Gastrocnemius medialis (tissue), 4 donors: Measurements from ENCODE around the gene PRSS38. TPM values are rescaled to one million over a fixed set of nuclear protein-coding genes. Genes with fewer than 3 reads are reported as not detected.

Source experiments
- ATAC-seq, 2 donors: fragments of 150-250 bp; one replicate each; pipeline ENCODE4 v1.9.1; 2016
- DNase-seq, 2 donors: peaks; one replicate each; pipeline ENCODE4 v3.0.0-alpha.2; 2019
- H3K27ac ChIP-seq, 4 donors: fragments of 200-600 bp; sonication (generic); 1 replicate in 1 of 4; 2 replicates in 3 of 4; pipeline ENCODE4 v1.5.1; 2016 to 2018; ENCODE audit warnings: mild to moderate bottlenecking in 2 of 4, moderate library complexity in 1 of 4
- H3K27me3 ChIP-seq, 3 donors: fragments of 200-600 bp; sonication (generic) in 2 of 3; 1 replicate in 1 of 3; 2 replicates in 2 of 3; pipeline versions ENCODE4 v1.5.1 to v1.6.0; 2016 to 2019; ENCODE audit warnings: mild to moderate bottlenecking in 1 of 3, moderate library complexity in 1 of 3
- H3K36me3 ChIP-seq, 2 donors: fragments of 200-600 bp; sonication (generic) in 1 of 2; one replicate each; pipeline ENCODE4 v1.5.1; 2017 to 2018
- H3K4me1 ChIP-seq, 2 donors: fragments of 200-600 bp; sonication (generic) in 1 of 2; one replicate each; pipeline ENCODE4 v1.5.1; 2016 to 2017; ENCODE audit warnings: mild to moderate bottlenecking in 2 of 2
- H3K4me3 ChIP-seq, 4 donors: fragments of 200-600 bp; sonication (generic) in 3 of 4; 1 replicate in 1 of 4; 2 replicates in 3 of 4; pipeline ENCODE4 v1.5.1; 2016 to 2019; ENCODE audit warnings: mild to moderate bottlenecking in 2 of 4
- H3K9me3 ChIP-seq, 3 donors: fragments of 200-600 bp; sonication (generic) in 2 of 3; 1 replicate in 1 of 3; 2 replicates in 2 of 3; pipeline ENCODE4 v1.5.1; 2016 to 2019
- CTCF ChIP-seq, 5 experiments: fragments of 450-650 bp in 3 of 5; fragments of 200-600 bp in 2 of 5; sonication (generic) in 2 of 5; IDR thresholded peaks in 4 of 5; conservative IDR thresholded peaks in 1 of 5; 1 replicate in 4 of 5; 2 replicates in 1 of 5; pipeline ENCODE4 v1.5.1; 2016 to 2019; ENCODE audit warnings: antibody characterized with exemption in 5 of 5, mild to moderate bottlenecking in 3 of 5, moderate library complexity in 3 of 5
- POLR2A ChIP-seq, 2 donors: fragments of 450-650 bp; IDR thresholded peaks; one replicate each; pipeline ENCODE4 v1.6.1; 2017; ENCODE audit warnings: antibody characterized with exemption in 2 of 2, mild to moderate bottlenecking in 2 of 2, moderate library complexity in 2 of 2
- in situ Hi-C, 4 donors: fragments of 200-750 bp; cut with MboI; loops; one replicate each; pipeline versions ENCODE4 v1.15.0 to v1.8.0; 2017; ENCODE audit warnings: low sequenced_read_pairs in 4 of 4
- intact Hi-C: fragments of 100-400 bp; cut with DNase I; formaldehyde crosslinking; loops from one replicate; pipeline ENCODE4 v1.15.1; 2023; ENCODE audit warnings: low total_unique reads
- total RNA-seq, 4 donors: library from RNA; depleted of rRNA; stranded (reverse); fragments of >200 nt; gene quantifications; one replicate each; pipeline versions ENCODE4 v1.1.0 to v1.2.3, GENCODE V29; 2016

The PRSS38 gene
- total RNA-seq, 4 donors from 2014 or later, result not detected

GRCh38 chr1:227776331-227776771, 39.1 kb upstream of the PRSS38 start:
- Histone ChIP-seq H3K27me3 (no peaks in the 10 kb centered on the region), H3K36me3 (peaks cover 0 to 11% of the 10 kb centered on the region in 2 donors), H3K27ac (no peak overlapping the region), H3K4me1 (no peaks in the 10 kb centered on the region), H3K4me3 (no peak overlapping the region), H3K9me3 (no peaks in the 10 kb centered on the region)
- intact Hi-C loops (no loop called here), in situ Hi-C loops (loop anchor here in 1 of 4 donors (10.0 kb wide), 1 partner anchor 178 kb away; no protein-coding TSS in a partner anchor)
- ATAC-seq, result no peak
- TF ChIP-seq POLR2A (IDR thresholded peaks at IDR 0.05) (no peak), CTCF (IDR thresholded peaks at IDR 0.05 in 4 of 5, conservative IDR thresholded peaks at IDR 0.05 in 1 of 5) (no peak)
- no peak for DNase-seq

DNA sequence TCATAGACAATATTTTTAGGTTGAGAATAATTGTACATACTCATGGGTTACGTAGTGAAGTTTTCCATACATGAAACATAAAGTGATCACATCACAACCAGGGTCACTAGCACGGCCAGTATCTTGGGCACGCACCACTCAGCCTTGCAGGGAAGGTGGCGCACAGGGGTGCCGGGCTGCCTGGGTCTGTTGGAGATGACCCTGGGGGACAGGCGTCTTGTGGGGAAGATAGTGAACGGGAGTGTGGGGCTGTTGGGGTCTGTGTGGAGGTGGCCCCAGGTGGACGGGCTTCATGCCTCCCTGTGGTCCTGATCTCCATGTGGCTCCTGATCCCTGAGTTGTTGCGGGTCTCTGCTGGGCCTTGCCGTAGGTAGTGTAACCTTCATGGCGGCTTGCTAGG, 38.3 kb upstream of the PRSS38 start:
- Histone ChIP-seq H3K27ac (no peak overlapping the region), H3K27me3 (no peaks in the 10 kb centered on the region), H3K4me3 (no peak overlapping the region), H3K36me3 (peaks cover 0 to 11% of the 10 kb centered on the region in 2 donors), H3K9me3 (no peaks in the 10 kb centered on the region), H3K4me1 (no peaks in the 10 kb centered on the region)
- no peak for DNase-seq
- ATAC-seq, result no peak
- intact Hi-C loops, result no loop called here
- no peak for TF ChIP-seq CTCF (IDR thresholded peaks at IDR 0.05 in 4 of 5, conservative IDR thresholded peaks at IDR 0.05 in 1 of 5)
- TF ChIP-seq POLR2A (IDR thresholded peaks at IDR 0.05), result no peak
- in situ Hi-C loops, result loop anchor here in 1 of 4 donors (10.0 kb wide), 1 partner anchor 178 kb away; no protein-coding TSS in a partner anchor

GRCh38 chr1:227777646-227778045, 37.8 kb upstream of the PRSS38 start:
- H3K4me3 ChIP-seq, result no peak overlapping the region
- no peaks in the 10 kb centered on the region for H3K4me1 ChIP-seq
- in situ Hi-C loops, result loop anchor here in 1 of 4 donors (10.0 kb wide), 1 partner anchor 177 kb away; no protein-coding TSS in a partner anchor
- H3K27ac ChIP-seq, result no peak overlapping the region
- no peaks in the 10 kb centered on the region for H3K9me3 ChIP-seq
- H3K36me3 ChIP-seq, result peaks cover 0 to 11% of the 10 kb centered on the region in 2 donors
- no peaks in the 10 kb centered on the region for H3K27me3 ChIP-seq
- intact Hi-C loops, result no loop called here
- TF ChIP-seq CTCF (IDR thresholded peaks at IDR 0.05 in 4 of 5, conservative IDR thresholded peaks at IDR 0.05 in 1 of 5) (no peak), POLR2A (IDR thresholded peaks at IDR 0.05) (no peak)
- DNase-seq (no peak), ATAC-seq (no peak)

DNA sequence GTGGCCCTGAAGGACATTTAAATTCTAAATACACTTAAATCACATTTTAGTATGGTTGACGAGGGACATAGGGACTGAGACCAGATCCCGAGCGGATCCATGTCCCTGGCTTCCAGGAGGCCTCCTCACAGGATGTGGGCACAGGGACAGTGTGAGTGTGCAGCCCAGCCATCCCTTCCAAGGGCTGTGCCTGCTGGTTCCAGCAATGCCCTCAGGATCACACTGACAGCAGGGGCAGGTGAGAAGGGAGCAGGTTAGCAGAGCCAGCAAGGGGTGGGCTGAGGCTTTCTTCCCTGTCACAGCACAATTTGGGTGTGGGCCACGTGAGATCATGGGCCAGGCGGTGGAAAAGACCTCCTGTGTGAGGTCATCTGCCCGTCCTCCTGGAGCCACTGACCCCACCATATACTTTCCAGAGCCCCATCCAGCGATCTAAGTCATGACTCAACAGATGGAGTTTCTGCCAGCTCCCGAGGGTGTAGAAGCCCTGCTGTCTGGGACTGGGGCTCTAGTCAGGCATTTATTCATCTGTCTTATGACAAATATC, 37.0 kb upstream of the PRSS38 start:
- TF ChIP-seq CTCF (IDR thresholded peaks at IDR 0.05 in 4 of 5, conservative IDR thresholded peaks at IDR 0.05 in 1 of 5), result no peak
- TF ChIP-seq POLR2A (IDR thresholded peaks at IDR 0.05), result no peak
- ATAC-seq (no peak), DNase-seq (no peak)
- Histone ChIP-seq H3K27ac (no peak overlapping the region), H3K4me3 (no peak overlapping the region), H3K4me1 (no peaks in the 10 kb centered on the region), H3K27me3 (no peaks in the 10 kb centered on the region), H3K36me3 (peaks cover 0 to 11% of the 10 kb centered on the region in 2 donors), H3K9me3 (no peaks in the 10 kb centered on the region)
- intact Hi-C loops (no loop called here), in situ Hi-C loops (loop anchor here in 1 of 4 donors (10.0 kb wide), 1 partner anchor 176 kb away; no protein-coding TSS in a partner anchor)
